Esophagus (tissue), 2 donors: Measurements from ENCODE around the gene TRDMT1. TPM values are rescaled to one million over a fixed set of nuclear protein-coding genes. Genes with fewer than 3 reads are reported as not detected.
"Not testable (repeated sequence)": the region's sequence is repeated elsewhere in the genome, so short reads cannot be mapped to it uniquely, and the experiment has no call there.

ENCODE experiments used
- H3K27ac ChIP-seq, 2 donors: one replicate each; pipeline ENCODE4 v1.5.1; 2013; ENCODE audit warnings: low read depth in 2 of 2, mild to moderate bottlenecking in 2 of 2, inconsistent platforms in 1 of 2, low read length in 1 of 2, moderate library complexity in 1 of 2
- H3K27me3 ChIP-seq, 2 donors: one replicate each; pipeline ENCODE4 v1.6.1; 2013; ENCODE audit warnings: low read length in 2 of 2, control low read depth in 1 of 2, mild to moderate bottlenecking in 1 of 2; ENCODE audit not compliant: insufficient read depth in 2 of 2, control insufficient read depth in 1 of 2
- H3K36me3 ChIP-seq, 2 donors: one replicate each; pipeline ENCODE4 v1.6.1; 2013; ENCODE audit warnings: low read length in 1 of 2; ENCODE audit not compliant: control insufficient read depth in 2 of 2, insufficient read depth in 2 of 2
- H3K4me1 ChIP-seq, 2 donors: one replicate each; pipeline ENCODE4 v1.6.1; 2013; ENCODE audit warnings: low read length in 1 of 2; ENCODE audit not compliant: control insufficient read depth in 2 of 2, insufficient read depth in 2 of 2
- H3K4me3 ChIP-seq, 2 donors: one replicate each; pipeline ENCODE4 v1.5.1; 2013; ENCODE audit warnings: low read length in 2 of 2, mild to moderate bottlenecking in 2 of 2, low read depth in 1 of 2, moderate library complexity in 1 of 2
- H3K9me3 ChIP-seq, 2 donors: one replicate each; pipeline ENCODE4 v1.6.1; 2013; ENCODE audit warnings: mild to moderate bottlenecking in 2 of 2, low read depth in 1 of 2, low read length in 1 of 2, moderate library complexity in 1 of 2; ENCODE audit not compliant: control insufficient read depth in 2 of 2, insufficient read depth in 1 of 2
- WGBS, 2 donors: extraction: QIAGEN DNeasy Blood & Tissue Kit; methylation state at CpG; one replicate each; pipeline ENCODE4 v1.1.7; 2013; 5-methylcytosine and 5-hydroxymethylcytosine counted together
- polyA plus RNA-seq, 2 donors: library from polyadenylated mRNA; stranded (reverse); fragments of 200-250 nt; gene quantifications; one replicate each; pipeline ENCODE4 v1.2.3, GENCODE V29; 2013
- donor health status: healthy with polysubstance abuse.
- donor health status: Bipolar disorder and iron deficiency.

Gene TRDMT1
- polyA plus RNA-seq, 2 donors, result 0.81 to 1.2 TPM

DNA sequence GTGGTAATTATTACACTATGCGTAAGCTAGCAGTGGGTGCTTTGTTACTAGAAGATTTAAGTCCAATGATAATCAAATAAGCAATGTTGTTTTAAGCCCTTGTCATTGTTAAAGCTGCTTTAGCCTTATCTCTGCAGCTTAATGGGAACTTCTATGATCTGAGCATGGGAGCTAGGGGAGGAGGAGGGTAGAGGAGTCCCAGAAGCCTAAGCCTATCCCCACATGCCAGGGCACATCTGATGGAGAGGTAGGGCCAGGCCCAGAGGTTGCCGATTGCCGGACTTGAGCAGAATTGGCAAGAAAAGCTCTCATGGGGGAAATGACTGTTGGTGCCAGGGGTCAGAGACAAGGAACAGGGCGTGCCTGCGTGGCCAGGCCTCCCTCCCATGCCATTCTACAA lies 85.3 kb downstream of the TRDMT1 start:
- WGBS, 2 donors, result 79 to 81% methylated on average over 5 of the region's 5 CpGs
- Histone ChIP-seq H3K9me3 (no peaks in the 10 kb centered on the region), H3K4me1 (no peaks in the 10 kb centered on the region), H3K27ac (no peak overlapping the region), H3K4me3 (no peak overlapping the region), H3K27me3 (no peaks in the 10 kb centered on the region), H3K36me3 (no peaks in the 10 kb centered on the region)

DNA sequence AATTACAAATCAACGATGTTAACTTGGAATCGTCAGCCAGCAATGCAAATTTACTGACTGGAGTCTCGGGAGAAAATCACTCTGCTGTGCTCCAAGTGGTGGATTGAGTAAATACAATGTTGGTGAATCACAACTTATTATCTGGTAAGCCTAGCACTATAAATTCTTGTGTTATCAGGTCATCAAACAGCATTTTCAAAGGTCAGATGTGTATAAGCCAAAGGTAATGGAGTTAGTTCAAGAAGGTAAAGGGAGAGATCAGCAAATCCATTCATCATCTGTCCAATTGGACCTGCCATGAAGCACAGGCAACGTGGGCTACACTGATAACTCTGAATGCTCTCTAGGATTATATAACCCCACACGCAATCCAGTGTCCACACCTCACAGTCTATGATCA lies 85.8 kb downstream of the TRDMT1 start:
- 72 to 74% methylated on average over 5 of the region's 5 CpGs for WGBS, 2 donors
- Histone ChIP-seq H3K27me3 (no peaks in the 10 kb centered on the region), H3K27ac (no peak overlapping the region)

DNA sequence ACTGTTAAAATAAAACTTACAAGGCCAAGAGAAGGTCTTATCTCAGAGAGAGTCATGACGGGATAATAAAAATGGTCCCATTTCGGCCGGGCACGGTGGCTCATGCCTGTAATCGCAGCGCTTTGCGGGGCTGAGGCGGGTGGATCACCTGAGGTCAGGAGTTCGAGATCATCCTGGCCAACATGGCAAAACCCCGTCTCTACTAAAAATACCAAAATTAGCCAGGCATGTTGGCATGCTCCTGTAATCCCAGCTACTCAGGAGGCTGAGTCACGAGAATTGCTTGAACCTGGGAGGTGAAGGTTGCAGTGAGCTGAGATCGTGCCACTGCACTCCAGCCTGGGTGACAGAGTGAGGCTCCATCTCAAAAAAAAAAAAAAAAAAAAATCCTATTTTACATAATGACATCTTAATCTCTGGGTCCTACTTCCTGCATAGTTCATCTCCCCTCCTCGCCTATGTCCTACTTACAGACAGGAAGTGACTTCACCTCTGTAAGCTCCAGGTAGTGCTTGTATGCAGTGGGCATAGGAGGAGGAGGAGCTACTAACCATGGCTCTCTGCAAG lies 86.5 kb downstream of the TRDMT1 start:
- not testable (repeated sequence) for H3K4me1 ChIP-seq, H3K27me3 ChIP-seq, H3K4me3 ChIP-seq, H3K9me3 ChIP-seq, H3K36me3 ChIP-seq, H3K27ac ChIP-seq
- 91 to 94% methylated on average over 13 of the region's 13 CpGs for WGBS, 2 donors

More for the DNA sequence above, 85.8 kb downstream of the TRDMT1 start:
- H3K4me3 ChIP-seq, result no peak overlapping the region
- H3K36me3 ChIP-seq, result no peaks in the 10 kb centered on the region
- H3K9me3 ChIP-seq, result no peaks in the 10 kb centered on the region
- no peaks in the 10 kb centered on the region for H3K4me1 ChIP-seq

DNA sequence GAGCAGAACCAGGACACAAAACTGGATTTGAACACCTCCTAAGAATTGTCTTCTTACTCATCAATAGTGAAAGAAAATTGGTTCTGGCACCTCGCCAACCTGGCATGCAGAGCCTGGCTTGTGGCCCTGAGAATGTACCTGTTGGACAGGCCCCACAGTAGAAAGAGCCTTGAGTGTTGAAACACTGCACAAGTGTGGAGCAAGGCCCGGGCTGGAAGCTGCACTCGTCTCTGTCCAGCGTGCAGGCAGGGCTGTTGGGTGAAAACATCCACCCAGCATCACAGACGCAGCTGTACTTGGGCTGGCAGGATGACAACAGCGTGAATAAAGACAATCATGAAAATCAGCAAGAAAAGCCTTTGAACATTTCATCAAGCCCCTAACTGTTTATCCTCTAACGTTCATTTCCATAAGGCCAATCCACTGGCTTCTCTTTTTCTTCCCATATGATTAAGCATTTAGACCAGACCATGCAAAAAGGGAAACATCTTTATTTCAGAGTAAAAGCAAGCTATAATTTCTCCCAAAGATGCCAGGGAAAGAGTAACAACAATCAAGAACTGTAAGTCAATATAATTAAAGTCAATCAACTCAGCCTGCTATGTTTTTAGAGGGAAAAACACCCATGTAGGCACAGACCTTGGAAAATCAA lies 87.5 kb downstream of the TRDMT1 start:
- Histone ChIP-seq H3K36me3 (no peaks in the 10 kb centered on the region), H3K27ac (no peak overlapping the region), H3K9me3 (no peaks in the 10 kb centered on the region), H3K4me3 (no peak overlapping the region), H3K4me1 (no peaks in the 10 kb centered on the region), H3K27me3 (no peaks in the 10 kb centered on the region)
- 56 to 62% methylated on average over 7 of the region's 7 CpGs for WGBS, 2 donors

DNA sequence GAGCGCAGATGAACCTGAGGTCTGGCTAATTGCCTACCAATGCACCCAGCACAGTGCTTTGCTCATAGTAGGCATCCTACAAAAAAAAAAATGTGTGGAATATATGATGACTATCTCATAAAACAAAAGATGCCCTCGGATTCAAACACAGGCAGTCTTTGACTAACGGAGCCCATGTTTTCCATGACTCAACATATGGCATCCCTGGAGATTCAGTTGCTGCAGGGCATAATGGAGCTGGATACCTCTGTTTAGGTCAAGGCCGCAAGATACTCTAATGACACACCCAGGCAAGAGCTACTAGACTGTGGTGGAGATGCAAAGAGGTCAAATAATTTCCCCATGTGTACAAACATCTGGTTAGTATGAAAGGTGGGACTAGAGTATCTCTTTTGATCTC lies 88.1 kb downstream of the TRDMT1 start:
- no peak overlapping the region for H3K27ac ChIP-seq
- no peaks in the 10 kb centered on the region for H3K4me1 ChIP-seq
- H3K4me3 ChIP-seq, result no peak overlapping the region
- H3K9me3 ChIP-seq, result no peaks in the 10 kb centered on the region
- no peaks in the 10 kb centered on the region for H3K27me3 ChIP-seq
- no peaks in the 10 kb centered on the region for H3K36me3 ChIP-seq
- WGBS, 2 donors, result 84 to 93% methylated on average over 4 of the region's 4 CpGs

DNA sequence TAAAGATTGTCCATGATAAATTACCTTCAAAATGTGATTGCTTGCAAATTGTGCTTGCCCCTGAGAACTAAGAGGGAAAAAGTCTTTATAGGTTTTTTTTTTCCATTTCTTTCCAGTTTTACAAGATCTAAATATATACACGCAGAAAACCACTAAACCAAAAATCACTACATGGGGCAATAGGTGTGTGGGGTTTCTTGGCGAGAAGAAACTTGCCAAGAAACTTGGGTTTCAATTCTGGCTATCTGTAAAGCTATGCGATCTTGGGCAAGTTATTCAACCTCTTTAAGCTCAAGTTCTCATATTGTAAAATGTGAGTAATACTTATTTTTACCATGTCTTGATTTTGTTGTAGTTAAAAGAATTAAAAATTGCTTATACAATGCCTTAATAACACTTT lies 88.9 kb downstream of the TRDMT1 start:
- no peaks in the 10 kb centered on the region for H3K36me3 ChIP-seq
- no peaks in the 10 kb centered on the region for H3K27me3 ChIP-seq
- 48 to 56% methylated on average over 3 of the region's 3 CpGs for WGBS, 2 donors
- H3K4me1 ChIP-seq, result no peaks in the 10 kb centered on the region
- no peaks in the 10 kb centered on the region for H3K9me3 ChIP-seq
- no peak overlapping the region for H3K27ac ChIP-seq
- H3K4me3 ChIP-seq, result no peak overlapping the region

DNA sequence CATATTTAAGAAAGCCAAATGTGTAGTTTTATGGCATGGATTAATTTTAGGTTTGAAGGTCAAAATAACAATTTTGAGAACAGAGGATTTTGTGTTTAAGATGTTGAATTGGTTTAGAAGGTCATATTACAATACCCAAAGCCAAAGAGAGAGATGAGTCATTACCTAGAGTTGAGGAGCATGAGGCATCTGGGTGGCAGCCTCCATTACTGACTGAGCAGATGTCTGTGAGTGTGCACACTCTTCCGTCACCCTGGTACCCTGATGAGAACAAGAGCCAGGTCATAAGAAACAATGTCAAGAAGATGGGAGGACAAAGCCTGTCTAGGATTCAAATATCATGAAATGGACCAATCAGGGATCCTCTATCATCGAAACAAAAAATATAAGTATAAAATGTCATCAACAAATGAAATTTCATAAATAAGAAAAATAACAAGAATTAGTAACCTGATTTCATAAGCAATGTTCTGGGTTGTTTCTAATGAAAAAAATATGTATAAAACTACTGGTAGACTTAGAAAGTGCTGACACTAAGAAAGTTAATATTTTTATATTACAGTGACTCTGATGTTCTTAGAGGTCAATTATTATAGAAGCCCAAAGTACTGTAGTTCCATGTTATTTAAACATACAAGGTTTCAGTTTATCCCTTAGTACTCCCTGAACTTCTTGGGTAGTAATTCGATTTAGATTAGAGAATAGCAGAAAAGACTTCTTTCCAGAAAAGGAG lies 91.8 kb downstream of the TRDMT1 start:
- WGBS, 2 donors, result 90 to 96% methylated on average over 3 of the region's 3 CpGs
- Histone ChIP-seq H3K36me3 (no peaks in the 10 kb centered on the region), H3K4me1 (no peaks in the 10 kb centered on the region), H3K27me3 (no peaks in the 10 kb centered on the region), H3K27ac (no peak overlapping the region), H3K4me3 (no peak overlapping the region), H3K9me3 (no peaks in the 10 kb centered on the region)

DNA sequence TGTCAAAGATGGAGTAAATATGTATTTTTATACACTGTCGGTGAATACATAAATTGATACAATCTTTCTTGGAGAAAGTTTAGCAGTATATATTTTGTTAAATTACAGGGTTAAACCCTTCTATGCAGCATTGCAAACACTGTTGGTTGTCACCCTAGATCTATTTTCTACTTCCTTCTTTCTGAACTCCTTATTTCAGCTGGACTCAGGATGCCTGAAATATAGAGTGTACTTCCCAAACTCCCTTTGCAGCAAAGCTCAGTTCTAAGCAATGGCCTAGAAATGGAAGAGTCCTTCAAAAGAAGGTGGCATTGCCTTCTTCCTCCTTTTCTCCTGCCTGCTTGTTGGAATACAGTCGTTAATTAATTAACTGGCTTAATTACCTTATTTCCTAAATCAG lies 92.4 kb downstream of the TRDMT1 start:
- Histone ChIP-seq H3K27me3 (no peaks in the 10 kb centered on the region), H3K9me3 (no peaks in the 10 kb centered on the region), H3K4me1 (no peaks in the 10 kb centered on the region), H3K27ac (no peak overlapping the region), H3K4me3 (no peak overlapping the region), H3K36me3 (no peaks in the 10 kb centered on the region)
- WGBS, 2 donors, result 86 to 91% methylated on average over 2 of the region's 2 CpGs

DNA sequence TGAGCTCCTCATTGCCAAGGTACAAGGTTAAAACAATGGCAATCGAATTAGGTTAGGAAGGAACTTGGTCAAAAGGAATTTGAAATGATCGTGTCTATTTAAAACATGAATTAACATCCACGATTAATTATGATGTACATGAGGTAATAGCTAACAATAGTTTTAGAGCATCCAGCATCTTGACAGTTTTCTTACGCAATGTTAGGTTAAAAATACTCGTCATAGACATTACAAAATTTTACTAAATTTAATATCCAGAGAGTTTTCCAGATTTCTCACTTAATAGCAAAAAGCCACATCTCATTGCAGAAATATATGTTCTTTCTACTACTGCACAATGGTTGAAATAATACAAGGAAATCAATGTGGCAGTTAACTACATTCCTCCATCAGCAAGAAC lies 94.5 kb downstream of the TRDMT1 start:
- 87 to 89% methylated on average over 5 of the region's 5 CpGs for WGBS, 2 donors
- no peaks in the 10 kb centered on the region for H3K36me3 ChIP-seq

DNA sequence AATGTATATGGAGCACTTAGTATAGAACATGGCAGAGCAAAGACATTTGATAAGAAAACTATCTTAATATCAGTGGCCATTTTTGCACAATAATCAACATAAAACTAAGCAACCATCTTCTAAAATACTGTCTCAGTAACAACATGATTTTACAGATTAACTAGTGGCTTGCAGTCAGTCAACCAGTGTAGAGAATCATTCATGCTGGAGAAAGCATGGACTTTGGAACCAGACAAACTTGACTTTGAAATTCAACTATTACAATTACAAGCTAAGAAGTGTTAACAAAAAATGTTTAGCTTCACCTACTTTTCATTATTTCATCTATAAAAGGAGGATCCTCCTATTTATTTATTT lies 99.6 kb downstream of the TRDMT1 start:
- Histone ChIP-seq H3K4me3 (no peak overlapping the region), H3K27ac (no peak overlapping the region), H3K27me3 (no peaks in the 10 kb centered on the region), H3K36me3 (no peaks in the 10 kb centered on the region), H3K4me1 (no peaks in the 10 kb centered on the region), H3K9me3 (no peaks in the 10 kb centered on the region)

More for the DNA sequence above, 94.5 kb downstream of the TRDMT1 start:
- H3K9me3 ChIP-seq, result no peaks in the 10 kb centered on the region
- H3K27ac ChIP-seq, result no peak overlapping the region
- H3K27me3 ChIP-seq, result no peaks in the 10 kb centered on the region
- H3K4me3 ChIP-seq, result no peak overlapping the region
- no peaks in the 10 kb centered on the region for H3K4me1 ChIP-seq
